Retinal pigment epithelial cell (primary cell): Measurements from ENCODE around the gene CD8A.

Experiments
- DNase-seq: peaks from one replicate; pipeline ENCODE4 v3.0.0-alpha.2; 2010; ENCODE audit warnings: low read depth
- H3K4me3 ChIP-seq: 2 replicates; pipeline ENCODE4 v1.5.1; 2011; ENCODE audit warnings: mild to moderate bottlenecking, low read length, control low read depth, moderate library complexity
- CTCF ChIP-seq: conservative IDR thresholded peaks from 2 replicates; pipeline ENCODE4 v1.5.1; 2011; ENCODE audit warnings: low read depth, low read length, control low read depth, inconsistent platforms

The CD8A gene

GRCh38 chr2:86789687-86790133 lies 1.0 kb downstream of the CD8A start:
- no peak for DNase-seq
- TF ChIP-seq CTCF: no peak
- no peak overlapping the region for H3K4me3 ChIP-seq

GRCh38 chr2:86788881-86789686 lies 1.6 kb downstream of the CD8A start:
- no peak for TF ChIP-seq CTCF
- no peak for DNase-seq
- no peak overlapping the region for H3K4me3 ChIP-seq

- H3K4me3 ChIP-seq: no peak overlapping the region
- DNase-seq: no peak
- no peak for TF ChIP-seq CTCF
Measured at GRCh38 chr2:86788165-86788564, 2.5 kb downstream of the CD8A start.

- no peak overlapping the region for H3K4me3 ChIP-seq
- TF ChIP-seq CTCF: no peak
- DNase-seq: no peak
Measured at GRCh38 chr2:86787736-86788135, 3.0 kb downstream of the CD8A start.

GRCh38 chr2:86786001-86786536 lies 4.6 kb downstream of the CD8A start:
- no peak for DNase-seq
- TF ChIP-seq CTCF: no peak
- H3K4me3 ChIP-seq: no peak overlapping the region

GRCh38 chr2:86785456-86785855 lies 5.3 kb downstream of the CD8A start:
- DNase-seq: no peak
- no peak for TF ChIP-seq CTCF
- H3K4me3 ChIP-seq: no peak overlapping the region
